ENCODE data around the gene C2CD2.

DNA sequence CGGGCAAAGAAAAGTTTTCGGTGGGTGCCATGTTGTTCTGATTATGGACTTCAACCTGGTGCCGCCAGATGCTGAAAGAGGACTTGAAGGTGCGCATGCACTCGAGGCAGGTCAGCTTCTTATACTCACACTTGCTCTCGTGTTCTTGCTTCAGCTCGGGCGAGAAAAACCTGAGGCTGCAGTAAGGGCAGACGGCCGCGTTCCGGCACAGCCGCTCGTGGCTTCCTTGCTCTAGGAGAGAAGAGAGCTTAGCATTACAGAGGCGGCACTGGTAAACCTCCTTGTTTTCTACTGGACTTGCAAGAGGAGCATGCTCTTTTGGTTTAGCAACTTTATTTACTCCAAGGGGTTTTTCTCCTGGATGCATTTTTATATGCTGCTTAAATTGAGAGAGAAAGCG lies 37.8 kb upstream of the C2CD2 start:
- no peak for TF ChIP-seq CTCF (IDR thresholded peaks at IDR 0.05)
- TF ChIP-seq POLR2A (IDR thresholded peaks at IDR 0.05): no peak
- no peak for TF ChIP-seq POLR2AphosphoS5 (IDR thresholded peaks at IDR 0.05)
